NCI-H2196 (cell line): Measurements from ENCODE around the gene ATG4B.
"Not testable (repeated sequence)": the region's sequence is repeated elsewhere in the genome, so short reads cannot be mapped to it uniquely, and the experiment has no call there.

Experiments used
- DNase-seq: peaks from one replicate; lab custom pipeline; 2025; ENCODE audit not compliant: unreplicated experiment; lab: John Stamatoyannopoulos, UW

Gene ATG4B

DNA sequence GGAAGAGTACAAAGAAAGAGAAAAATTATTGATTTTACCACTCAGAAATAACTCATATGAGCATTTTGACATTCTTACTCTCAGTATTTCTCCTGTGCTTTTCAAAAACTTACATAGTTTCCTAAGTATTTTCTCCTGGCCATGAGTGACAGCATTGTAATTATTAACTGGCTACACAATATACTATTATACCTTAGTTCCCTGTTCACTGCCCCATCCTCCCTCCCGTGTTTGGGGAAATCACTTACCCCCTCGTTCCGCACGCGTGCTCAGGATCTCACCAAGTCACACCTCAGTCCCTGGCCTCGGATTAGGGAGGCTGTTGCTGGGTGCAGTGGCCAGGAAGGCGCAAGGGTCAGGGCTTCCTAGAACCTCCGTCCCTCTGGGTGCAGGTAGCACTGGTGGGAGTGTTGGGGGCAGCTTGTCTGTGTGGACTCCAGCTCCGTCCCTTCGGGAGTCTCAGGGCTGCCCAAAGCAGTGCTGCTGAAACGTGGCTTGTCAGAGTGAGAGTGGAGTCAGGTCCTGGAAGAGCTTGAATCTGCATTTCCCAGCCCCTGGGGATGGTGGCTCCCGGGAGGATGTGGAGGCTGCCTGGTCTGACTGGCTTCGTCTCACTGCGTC lies 23.2 kb downstream of the ATG4B start:
- no peak for DNase-seq

DNA sequence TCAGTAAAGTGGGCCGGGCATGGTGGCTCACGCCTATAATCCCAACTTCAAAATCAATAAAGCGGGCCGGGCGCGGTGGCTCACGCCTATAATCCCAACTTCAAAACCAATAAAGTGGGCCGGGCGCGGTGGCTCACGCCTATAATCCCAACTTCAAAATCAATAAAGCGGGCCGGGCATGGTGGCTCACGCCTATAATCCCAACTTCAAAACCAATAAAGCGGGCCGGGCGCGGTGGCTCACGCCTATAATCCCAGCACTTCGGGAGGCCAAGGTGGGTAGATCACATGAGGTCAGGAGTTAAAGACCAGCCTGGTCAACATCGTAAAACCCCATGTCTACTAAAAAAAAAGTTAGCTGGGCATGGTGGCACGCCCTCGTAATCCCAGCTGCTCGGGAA lies 25.2 kb downstream of the ATG4B start:
- DNase-seq, result not testable (repeated sequence)

GRCh38 chr2:241665731-241666440 lies 28.4 kb downstream of the ATG4B start:
- no peak for DNase-seq

DNA sequence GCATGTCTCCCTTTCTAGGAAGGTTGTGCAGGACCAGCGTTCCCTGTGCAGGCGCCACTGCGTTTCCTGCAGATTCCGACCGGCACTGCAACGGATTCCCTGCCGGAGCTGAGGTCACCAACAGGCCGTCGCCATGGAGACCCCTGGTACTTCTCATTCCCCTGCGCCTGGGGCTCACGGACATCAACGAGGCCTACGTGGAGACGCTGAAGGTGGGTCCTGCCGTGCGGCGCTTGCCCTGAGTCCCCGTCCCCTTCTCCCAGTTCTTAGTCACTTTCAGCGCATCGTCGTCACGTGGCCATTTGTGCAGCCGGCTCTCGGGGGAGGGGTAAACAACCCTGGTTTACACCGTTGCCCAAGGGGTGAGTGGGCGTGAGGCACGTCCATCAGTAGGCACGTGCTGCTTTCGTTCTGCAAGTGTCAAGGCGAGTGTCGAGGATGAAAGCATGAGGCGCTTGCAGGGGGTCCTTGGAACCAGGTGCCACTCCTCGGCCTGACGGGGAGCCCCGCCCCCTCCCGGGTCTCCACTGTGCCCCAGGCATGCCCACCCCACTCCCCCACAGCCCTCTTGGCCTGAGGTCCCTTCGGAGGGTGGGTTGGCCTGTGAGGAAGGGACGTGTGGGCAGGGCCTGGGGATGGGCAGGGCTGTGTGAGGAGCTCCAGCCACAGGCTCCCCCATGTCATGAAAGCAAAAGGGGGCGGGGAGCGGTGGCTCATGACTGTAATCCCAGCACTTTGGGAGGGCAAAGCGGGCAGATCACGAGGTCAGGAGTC lies 29.3 kb downstream of the ATG4B start:
- DNase-seq, result no peak

DNA sequence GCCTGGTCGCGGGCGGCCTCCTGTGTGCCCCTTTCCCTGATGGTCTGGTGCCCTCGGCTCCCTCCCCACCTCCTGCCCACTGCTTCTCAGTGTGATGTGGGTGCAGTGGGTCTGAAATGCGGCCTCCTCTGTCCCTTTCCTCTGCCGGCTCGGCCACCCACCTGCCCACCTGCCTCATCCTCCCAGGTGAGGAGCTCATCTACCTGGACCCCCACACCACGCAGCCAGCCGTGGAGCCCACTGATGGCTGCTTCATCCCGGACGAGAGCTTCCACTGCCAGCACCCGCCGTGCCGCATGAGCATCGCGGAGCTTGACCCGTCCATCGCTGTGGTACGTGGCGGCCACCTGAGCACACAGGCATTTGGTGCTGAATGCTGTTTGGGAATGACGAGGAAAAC lies 30.9 kb downstream of the ATG4B start:
- no peak for DNase-seq

- DNase-seq, result no peak
Measured at GRCh38 chr2:241668839-241669238, 31.3 kb downstream of the ATG4B start.

GRCh38 chr2:241670333-241671110 lies 33.0 kb downstream of the ATG4B start:
- DNase-seq, result no peak

DNA sequence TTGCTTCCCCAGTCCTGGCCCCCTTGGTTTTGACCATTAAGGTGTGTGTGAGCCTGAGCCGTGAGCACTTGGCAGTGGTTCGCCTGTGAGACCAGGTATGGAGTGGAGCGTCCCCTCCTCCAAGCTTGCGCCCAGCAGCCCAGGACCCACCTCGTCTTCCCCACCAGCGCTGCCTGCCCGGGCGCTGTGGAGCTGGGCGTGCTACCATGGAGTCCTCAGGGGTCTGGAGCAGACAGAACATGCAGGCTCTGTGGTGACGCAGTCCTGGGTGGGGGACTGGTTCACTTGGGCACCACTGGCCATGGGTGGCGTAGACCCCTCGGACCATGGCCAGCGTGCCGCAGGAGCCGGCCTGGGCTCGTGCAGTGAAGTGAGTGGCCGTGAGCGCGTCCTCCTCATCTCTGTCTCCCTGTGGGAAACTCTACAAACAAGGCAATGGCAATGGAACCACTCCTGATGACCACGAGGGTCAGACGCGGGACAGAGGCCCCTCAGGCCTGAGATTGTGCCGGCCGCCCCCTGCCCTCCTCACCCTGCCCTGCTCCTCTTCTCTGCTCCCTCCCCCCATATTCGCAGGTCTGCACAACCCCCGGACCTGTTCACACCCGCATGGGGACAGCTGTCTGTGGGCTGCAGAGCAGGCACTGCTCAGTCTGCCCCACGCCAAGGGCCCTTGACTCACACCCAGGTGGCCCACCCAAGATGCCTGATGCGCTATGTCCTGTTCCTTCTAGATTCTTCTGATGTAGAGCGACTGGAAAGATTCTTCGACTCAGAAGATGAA lies 34.2 kb downstream of the ATG4B start:
- DNase-seq, result no peak

DNA sequence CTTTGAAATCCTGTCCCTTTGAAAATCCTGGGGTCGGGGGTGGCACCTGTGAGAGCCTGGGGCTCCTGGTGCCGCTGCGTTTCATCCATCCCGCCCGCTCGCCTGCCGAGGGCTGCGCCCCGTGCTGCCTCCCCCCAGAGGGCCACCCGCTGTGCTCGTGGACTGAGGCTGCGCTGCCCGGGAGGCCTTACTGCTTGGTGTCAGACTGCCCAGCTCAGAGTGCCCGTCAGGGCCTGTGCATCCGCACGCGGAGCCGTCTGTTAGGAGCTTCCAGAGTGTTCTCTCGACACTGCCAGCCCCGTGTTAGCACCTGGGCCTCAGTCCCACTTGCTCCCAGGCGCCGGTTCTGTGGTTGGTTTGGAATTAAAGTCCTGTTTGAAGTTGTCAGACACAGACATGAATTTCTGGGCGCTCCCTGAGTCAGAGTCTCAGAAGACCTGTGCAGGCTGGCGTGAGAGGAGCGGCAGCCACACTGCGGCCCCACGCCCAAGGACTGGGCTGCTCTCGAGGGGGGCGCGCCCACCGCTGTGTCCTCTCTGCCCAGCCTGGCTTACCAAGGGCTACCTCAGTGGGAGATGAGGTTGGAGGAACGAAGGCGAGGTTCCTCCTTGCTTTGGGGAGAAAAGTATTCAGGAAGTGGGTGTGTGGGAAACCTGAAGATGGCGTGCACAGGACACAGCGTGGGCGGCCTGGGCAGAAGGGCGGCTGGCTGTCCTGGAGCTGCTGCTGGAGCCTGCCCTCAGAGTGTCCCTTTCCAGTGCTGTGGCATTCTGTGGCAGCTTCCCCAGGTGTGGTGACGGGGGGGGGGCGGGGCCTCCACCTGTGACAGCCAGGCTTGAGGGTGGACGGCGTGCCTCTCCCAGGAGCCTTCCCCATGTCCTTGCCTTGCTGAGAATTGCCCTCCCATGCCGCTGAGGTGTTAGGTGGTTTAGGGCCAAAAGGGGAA lies 35.0 kb downstream of the ATG4B start:
- no peak for DNase-seq

GRCh38 chr2:241673189-241673663 lies 35.7 kb downstream of the ATG4B start:
- DNase-seq, result no peak

- DNase-seq, result no peak
Measured at GRCh38 chr2:241673797-241674725, 36.6 kb downstream of the ATG4B start.

- DNase-seq, result no peak
Measured at GRCh38 chr2:241675885-241676284, 38.4 kb downstream of the ATG4B start.

DNA sequence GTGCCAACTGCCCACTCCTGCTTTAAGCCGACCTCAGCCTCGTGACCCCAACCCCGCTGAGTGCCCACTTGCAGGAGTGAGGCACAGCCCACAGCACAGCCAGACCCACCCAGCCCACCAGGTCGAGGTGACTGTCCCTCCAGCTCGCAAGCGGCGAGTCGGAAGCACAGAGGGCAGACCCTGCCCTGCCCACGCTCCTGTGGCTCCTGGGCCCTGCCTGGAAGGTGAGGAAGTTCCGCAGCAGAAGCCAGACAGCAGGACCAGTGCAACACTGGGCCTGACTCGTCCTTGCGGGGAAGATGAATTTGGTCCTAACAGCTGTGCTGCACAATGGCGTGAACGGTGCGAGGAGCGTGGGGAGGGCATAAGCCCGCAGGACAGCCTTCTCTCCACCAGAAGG lies 39.2 kb downstream of the ATG4B start:
- no peak for DNase-seq

GRCh38 chr2:241677392-241677791 lies 39.9 kb downstream of the ATG4B start:
- DNase-seq, result no peak

DNA sequence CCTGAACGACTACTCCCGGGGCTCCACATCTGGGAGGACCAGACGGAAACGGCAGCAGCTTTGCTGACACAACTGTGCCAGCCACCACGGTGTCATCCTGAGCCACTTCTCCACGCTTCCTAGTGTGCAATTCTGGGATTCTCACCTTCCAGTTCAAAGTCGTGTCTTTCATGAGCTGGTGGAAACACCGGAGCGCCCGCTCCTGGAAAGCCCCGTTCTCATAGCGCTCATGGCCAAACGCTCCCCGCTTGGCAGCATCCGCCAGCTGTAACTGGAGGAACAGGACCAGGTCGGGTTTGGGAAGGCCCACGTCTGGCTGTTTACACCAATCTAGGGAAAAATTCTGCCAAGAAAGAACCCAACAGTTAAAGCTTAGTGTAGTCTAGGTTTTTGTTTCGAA lies 40.8 kb downstream of the ATG4B start:
- no peak for DNase-seq

- DNase-seq, result no peak
Measured at GRCh38 chr2:241678784-241679540, 41.5 kb downstream of the ATG4B start.

DNA sequence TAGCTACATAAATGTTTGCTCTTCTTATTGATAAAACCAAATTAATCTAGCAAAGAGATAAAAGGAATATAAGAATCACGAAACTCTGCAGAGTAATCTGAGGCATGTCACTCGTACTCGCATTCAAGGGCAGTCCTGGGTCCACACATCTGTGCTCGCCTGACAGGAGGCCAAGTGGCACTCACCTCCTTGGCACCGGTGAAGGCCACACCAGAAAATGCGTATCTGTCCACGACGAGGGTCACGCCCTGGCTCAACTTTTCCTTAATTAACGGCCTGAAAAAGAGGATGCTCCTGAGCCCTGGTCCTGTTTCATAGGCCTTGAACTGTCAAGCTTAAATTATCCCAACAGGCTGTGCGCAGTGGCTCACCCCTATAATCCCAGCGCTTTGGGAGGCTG lies 42.6 kb downstream of the ATG4B start:
- DNase-seq, result no peak
